IPS DF 6.9 (cell line): ENCODE data around the gene GRID1.

ENCODE experiments used
- DNase-seq: peaks from one replicate; pipeline ENCODE4 v3.0.0-alpha.2; 2013; ENCODE audit warnings: low read depth, low spot score
- H3K27ac ChIP-seq: one replicate; pipeline ENCODE4 v1.5.1; 2013; ENCODE audit warnings: low read length, control low read depth
- H3K27me3 ChIP-seq: 2 replicates; pipeline ENCODE4 v1.6.1; 2013; ENCODE audit warnings: mild to moderate bottlenecking, low read length; ENCODE audit not compliant: control insufficient read depth, insufficient read depth
- H3K36me3 ChIP-seq: 2 replicates; pipeline ENCODE4 v1.6.1; 2013; ENCODE audit warnings: low read length; ENCODE audit not compliant: control insufficient read depth, insufficient read depth
- H3K4me1 ChIP-seq: 2 replicates; pipeline ENCODE4 v1.6.1; 2013; ENCODE audit warnings: low read length; ENCODE audit not compliant: control insufficient read depth, insufficient read depth
- H3K4me3 ChIP-seq: 2 replicates; pipeline ENCODE4 v1.5.1; 2013; ENCODE audit warnings: mild to moderate bottlenecking, low read length
- H3K9me3 ChIP-seq: 2 replicates; pipeline ENCODE4 v1.6.1; 2013; ENCODE audit warnings: low read length, inconsistent platforms; ENCODE audit not compliant: control insufficient read depth, insufficient read depth
- WGBS: extraction: QIAGEN DNeasy Blood & Tissue Kit; methylation state at CpG from one replicate; pipeline ENCODE4 v1.1.7; 2013; ENCODE audit warnings: mixed read lengths, missing lambda C conversion rate; ENCODE audit not compliant: insufficient read length, insufficient coverage; 5-methylcytosine and 5-hydroxymethylcytosine counted together

GRID1 gene

DNA sequence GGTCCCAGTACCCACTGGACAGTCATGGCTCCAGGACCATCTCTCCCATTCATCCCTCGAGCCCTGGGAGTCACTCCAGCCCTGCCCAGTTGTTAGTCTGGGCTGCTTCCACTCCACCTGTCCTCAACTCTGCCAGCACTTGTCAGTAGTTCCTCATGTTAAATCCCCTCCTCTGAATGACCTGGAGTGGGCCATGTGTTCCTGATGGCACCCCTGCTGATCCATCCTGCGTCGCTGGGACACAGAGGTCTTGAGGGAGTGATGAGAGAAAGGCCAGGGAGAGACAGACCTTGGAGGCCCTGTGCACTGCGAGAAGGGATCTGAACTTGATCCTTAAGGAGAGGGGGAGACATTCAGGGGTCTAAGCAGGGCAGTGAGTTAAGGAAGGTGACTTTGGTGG is 174.9 kb downstream of the GRID1 start:
- no CpG with 5 or more reads among the region's 4 CpGs for WGBS
- H3K9me3 ChIP-seq = no peaks in the 10 kb centered on the region

DNA sequence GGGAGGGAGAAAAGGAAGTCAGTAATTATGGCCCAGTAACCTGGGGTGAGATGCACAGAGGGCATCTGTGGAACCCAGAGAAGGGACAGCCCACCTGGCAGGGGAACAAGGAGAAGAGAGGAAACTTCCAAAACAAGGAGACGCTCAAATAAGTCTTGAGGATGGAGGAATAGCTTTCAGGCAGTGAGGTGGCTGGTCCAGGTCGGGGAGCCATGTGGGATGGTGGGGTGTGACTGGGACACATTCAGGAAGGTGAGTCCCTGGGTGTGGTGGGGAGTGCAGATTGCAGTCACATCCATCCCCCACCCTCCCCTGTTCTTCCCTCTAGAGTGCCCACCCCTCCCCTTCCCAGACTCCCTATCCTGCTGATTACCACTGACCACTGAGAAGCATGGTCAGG is 175.4 kb downstream of the GRID1 start:
- no peak for DNase-seq
- H3K27ac ChIP-seq = no peak overlapping the region
- WGBS = no CpG with 5 or more reads among the region's 2 CpGs
- H3K4me3 ChIP-seq = no peak overlapping the region
- H3K27me3 ChIP-seq = no peaks in the 10 kb centered on the region
- H3K9me3 ChIP-seq = no peaks in the 10 kb centered on the region
- H3K36me3 ChIP-seq = no peaks in the 10 kb centered on the region
- no peaks in the 10 kb centered on the region for H3K4me1 ChIP-seq

More for the DNA sequence above, 174.9 kb downstream of the GRID1 start:
- Histone ChIP-seq H3K4me3 (no peak overlapping the region), H3K4me1 (no peaks in the 10 kb centered on the region), H3K27ac (no peak overlapping the region), H3K36me3 (no peaks in the 10 kb centered on the region), H3K27me3 (no peaks in the 10 kb centered on the region)
- no peak for DNase-seq

DNA sequence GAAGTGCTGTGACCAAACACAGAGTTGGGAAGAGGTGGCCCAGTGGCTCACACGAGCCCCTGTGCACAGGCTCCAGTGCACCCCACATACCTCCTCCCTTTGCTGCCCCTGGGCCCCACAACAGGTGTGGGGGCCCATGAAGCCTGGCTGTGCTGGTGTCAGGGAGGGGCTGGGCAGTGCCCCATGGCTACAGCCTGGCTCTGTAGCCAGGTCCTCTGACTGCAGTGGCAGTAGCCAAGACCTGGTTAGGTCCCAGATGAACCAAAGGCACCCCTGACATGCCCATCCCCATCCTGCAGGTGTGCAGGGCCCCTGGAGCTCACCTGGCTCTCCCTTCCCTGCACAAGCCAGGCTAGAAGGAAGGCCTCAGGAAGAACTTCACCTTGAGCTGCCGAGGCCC is 176.3 kb downstream of the GRID1 start:
- Histone ChIP-seq H3K27ac (no peak overlapping the region), H3K4me3 (no peak overlapping the region), H3K27me3 (no peaks in the 10 kb centered on the region), H3K9me3 (no peaks in the 10 kb centered on the region), H3K36me3 (no peaks in the 10 kb centered on the region), H3K4me1 (no peaks in the 10 kb centered on the region)
- DNase-seq = no peak
- no CpG with 5 or more reads among the region's 2 CpGs for WGBS

DNA sequence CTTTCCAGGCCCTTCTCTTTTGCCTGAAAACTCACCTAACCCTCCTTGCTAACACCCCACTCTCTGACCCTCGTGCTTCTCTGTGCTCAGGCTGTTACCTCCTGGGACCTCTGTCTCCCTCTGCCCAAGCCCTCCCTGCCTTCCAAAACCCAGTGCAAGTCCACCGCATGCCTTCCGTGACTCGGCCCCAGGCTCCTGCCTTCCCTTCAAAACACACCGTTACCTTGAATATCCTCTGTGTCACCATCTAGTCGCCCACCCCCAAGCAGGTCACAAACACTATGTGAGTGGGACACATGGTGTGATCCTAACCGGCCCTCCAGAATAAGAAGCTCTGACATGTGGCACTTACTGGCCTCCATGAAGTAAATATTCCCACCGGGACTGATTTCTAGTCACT is 176.7 kb downstream of the GRID1 start:
- no CpG with 5 or more reads among the region's 8 CpGs for WGBS
- H3K9me3 ChIP-seq = no peaks in the 10 kb centered on the region
- no peak overlapping the region for H3K4me3 ChIP-seq
- no peak overlapping the region for H3K27ac ChIP-seq
- no peaks in the 10 kb centered on the region for H3K27me3 ChIP-seq
- no peak for DNase-seq
- no peaks in the 10 kb centered on the region for H3K36me3 ChIP-seq
- H3K4me1 ChIP-seq = no peaks in the 10 kb centered on the region

DNA sequence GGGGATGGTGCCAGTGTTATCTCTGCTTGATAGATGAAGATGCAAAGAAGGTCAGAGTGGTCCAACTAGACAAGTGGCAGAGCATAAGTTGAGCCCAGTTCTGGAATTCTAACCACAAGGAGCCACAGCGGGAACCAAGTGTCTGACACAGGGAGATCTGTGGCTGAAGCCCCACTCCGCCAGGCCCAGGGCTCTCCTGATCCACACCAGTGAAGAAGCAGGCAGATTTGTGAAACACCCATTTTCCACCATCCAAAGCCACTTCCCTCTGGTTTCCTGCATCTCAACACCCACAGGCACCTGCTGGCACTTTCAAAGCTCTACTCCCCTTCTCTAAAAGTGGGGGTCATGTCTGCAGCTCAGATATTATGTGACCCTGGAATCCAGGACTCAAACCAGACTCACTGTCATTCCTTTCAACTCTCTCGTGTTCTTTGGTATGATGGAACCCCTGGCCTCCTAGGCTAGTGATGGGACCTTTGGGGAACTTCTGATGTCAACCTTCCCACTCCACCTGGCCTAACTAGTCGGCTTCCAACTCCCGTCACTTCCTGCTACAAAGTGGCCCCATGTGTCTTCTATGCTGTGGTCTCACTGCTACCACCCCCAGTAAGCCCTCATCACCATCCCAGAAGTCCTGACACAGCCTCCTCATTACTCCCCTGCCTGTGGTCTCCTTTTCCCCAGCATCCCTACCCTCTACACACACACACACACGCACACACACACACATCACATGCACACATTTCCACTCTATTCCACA is 177.6 kb downstream of the GRID1 start:
- WGBS = 100% methylated on average over 1 of the region's 6 CpGs
- H3K4me3 ChIP-seq = no peak overlapping the region
- H3K9me3 ChIP-seq = no peaks in the 10 kb centered on the region
- no peaks in the 10 kb centered on the region for H3K36me3 ChIP-seq
- no peaks in the 10 kb centered on the region for H3K4me1 ChIP-seq
- no peaks in the 10 kb centered on the region for H3K27me3 ChIP-seq
- no peak overlapping the region for H3K27ac ChIP-seq
- DNase-seq = no peak

DNA sequence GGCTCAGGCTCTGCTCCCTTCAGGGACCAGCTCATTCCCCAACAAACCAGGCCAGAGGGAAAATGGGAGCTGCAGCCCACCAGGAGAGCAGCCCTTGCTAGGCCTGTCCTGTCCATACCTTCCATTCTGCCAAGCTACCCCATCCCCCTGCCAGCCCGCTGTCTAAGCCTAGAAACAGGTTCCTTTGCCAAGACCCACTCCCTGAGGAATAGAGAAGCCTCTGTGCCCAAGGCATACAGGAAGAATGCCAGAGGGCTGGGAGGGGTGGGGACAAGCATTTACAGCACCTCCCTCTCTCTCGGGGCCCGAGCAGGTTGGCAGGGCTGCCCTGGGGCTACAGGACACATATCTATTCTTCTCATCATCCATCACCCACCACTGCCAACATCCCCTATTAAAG is 178.3 kb downstream of the GRID1 start:
- Histone ChIP-seq H3K4me3 (no peak overlapping the region), H3K27me3 (no peaks in the 10 kb centered on the region), H3K27ac (no peak overlapping the region), H3K36me3 (no peaks in the 10 kb centered on the region), H3K9me3 (no peaks in the 10 kb centered on the region), H3K4me1 (no peaks in the 10 kb centered on the region)
- no CpG with 5 or more reads among the region's 3 CpGs for WGBS
- no peak for DNase-seq

DNA sequence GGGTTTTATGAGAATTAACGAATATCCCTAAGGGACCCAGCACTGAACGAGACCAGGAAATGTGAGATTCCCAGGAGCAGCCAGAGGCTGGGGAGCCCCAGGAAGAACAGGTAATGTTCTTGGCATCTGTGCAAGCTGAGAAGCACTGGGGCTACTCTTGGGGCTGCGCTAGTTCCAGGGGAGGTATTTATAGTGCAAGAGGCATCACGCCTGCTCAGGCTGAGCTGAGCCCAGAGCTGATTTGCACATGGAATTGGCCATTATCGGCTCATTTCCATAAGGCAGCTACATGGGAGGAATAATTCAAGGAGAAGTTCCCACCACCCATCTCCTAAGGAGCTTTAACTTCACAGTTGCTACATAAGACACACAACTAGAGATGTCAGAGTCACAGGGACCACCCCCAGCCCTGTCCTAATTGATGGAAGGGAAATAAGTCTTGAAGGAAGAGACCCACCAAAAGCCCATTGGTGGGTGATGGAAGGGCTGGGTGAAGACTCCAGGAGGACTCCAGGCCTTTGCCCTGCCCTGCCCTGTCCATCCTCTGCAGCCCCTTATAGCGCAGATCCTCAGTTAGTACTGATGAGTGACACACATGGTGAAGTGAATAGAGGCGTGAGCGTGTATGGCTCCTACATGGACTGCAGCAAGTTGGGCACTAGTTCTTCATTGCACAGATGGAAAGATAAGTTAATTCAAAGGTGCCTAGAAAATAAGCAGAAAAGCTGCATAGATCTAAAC is 178.9 kb downstream of the GRID1 start:
- Histone ChIP-seq H3K4me3 (no peak overlapping the region), H3K36me3 (no peaks in the 10 kb centered on the region), H3K9me3 (no peaks in the 10 kb centered on the region), H3K27me3 (no peaks in the 10 kb centered on the region), H3K27ac (no peak overlapping the region), H3K4me1 (no peaks in the 10 kb centered on the region)
- WGBS = no CpG with 5 or more reads among the region's 8 CpGs
- DNase-seq = no peak

DNA sequence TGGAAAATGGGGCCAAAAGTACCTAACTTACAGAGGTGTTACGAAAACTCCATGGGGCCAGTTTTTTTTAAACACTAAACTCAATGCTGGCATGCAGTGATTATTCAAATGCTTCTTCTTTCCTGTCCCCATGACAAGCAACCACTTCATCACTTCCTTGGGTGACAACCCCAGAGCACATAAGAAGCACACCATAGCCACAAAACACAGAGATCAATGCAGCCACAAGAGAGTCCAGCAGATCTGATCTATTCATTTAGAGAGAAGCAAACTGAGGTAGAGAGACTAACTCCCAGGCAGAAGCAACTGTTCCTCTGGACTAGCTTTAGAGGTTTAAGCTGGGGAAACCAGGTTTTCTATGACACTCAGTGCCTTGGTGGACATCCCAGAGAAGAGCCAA is 180.0 kb downstream of the GRID1 start:
- no CpG with 5 or more reads among the region's 1 CpG for WGBS
- H3K4me1 ChIP-seq = no peaks in the 10 kb centered on the region
- H3K27ac ChIP-seq = no peak overlapping the region
- H3K27me3 ChIP-seq = no peaks in the 10 kb centered on the region
- no peak for DNase-seq
- H3K9me3 ChIP-seq = no peaks in the 10 kb centered on the region
- H3K36me3 ChIP-seq = no peaks in the 10 kb centered on the region
- H3K4me3 ChIP-seq = no peak overlapping the region

DNA sequence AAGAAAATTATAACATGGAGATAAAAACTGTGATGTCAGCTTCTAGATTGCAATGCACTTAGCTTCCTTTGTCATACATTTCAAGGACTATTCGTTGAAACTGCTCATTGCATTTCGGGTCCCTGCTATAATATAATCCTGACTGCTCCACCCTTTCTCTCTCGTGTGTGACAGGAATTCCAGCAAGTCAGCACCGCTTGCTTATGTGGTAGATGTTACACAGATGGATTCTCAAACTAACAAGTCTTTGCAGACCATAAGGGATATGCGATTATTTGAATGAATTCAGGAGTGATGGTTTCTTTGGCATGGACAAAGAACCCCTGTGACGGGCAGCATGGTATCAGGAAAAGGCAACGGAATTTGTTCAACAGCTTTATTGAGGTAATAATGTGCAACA is 184.0 kb downstream of the GRID1 start:
- Histone ChIP-seq H3K9me3 (no peaks in the 10 kb centered on the region), H3K27ac (no peak overlapping the region), H3K36me3 (no peaks in the 10 kb centered on the region), H3K27me3 (no peaks in the 10 kb centered on the region), H3K4me1 (no peaks in the 10 kb centered on the region), H3K4me3 (no peak overlapping the region)
- no CpG with 5 or more reads among the region's 7 CpGs for WGBS
- no peak for DNase-seq

DNA sequence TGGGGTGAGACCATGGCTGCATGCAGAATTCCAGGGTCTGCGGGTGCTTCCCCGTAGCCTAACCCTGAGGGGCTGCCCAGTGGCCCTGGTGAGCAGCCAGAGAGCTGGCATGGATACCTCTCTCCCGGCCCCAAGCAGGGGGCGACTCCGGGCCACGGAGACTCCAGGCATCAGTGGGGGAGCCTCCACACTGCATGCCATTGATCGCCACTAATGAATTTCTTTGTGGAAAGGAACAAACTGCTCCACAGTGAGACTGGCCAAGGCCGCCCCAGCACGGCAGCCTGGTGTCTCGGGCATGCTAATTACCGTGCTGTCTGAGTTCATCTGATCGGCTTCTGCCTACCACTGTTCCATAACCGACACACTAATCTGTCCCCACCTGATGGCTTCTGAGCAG is 184.4 kb downstream of the GRID1 start:
- no peak for DNase-seq
- no CpG with 5 or more reads among the region's 13 CpGs for WGBS
- no peaks in the 10 kb centered on the region for H3K27me3 ChIP-seq
- H3K4me3 ChIP-seq = no peak overlapping the region
- no peak overlapping the region for H3K27ac ChIP-seq
- no peaks in the 10 kb centered on the region for H3K9me3 ChIP-seq
- H3K36me3 ChIP-seq = no peaks in the 10 kb centered on the region
- H3K4me1 ChIP-seq = no peaks in the 10 kb centered on the region

DNA sequence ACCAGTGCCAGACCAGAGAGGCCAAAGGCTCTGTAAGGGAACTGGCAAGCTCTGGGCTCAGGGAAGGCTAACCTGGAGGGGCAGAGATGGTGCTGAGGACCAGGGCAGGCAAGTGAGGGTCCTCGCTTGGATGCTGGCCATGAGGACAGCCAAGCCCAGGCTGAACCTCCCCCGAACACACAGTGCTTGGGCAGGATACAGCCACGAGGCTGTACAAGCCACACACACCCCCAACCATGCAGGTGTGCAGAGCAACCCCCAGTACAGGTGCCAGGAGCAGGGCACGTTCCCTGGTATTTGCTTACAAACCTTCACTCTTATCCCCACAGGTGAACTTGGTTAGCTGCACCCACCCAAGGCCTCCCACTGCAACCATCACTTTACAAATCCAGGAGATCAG is 185.7 kb downstream of the GRID1 start:
- Histone ChIP-seq H3K4me3 (no peak overlapping the region), H3K27ac (no peak overlapping the region), H3K9me3 (no peaks in the 10 kb centered on the region), H3K36me3 (no peaks in the 10 kb centered on the region), H3K4me1 (no peaks in the 10 kb centered on the region), H3K27me3 (no peaks in the 10 kb centered on the region)
- no CpG with 5 or more reads among the region's 4 CpGs for WGBS
- no peak for DNase-seq
